NCI-H1105 (cell line): ENCODE data around the gene C5AR1.
"Not testable (repeated sequence)": the region's sequence is repeated elsewhere in the genome, so short reads cannot be mapped to it uniquely, and the experiment has no call there.

ENCODE experiments used
- DNase-seq: peaks from one replicate; lab custom pipeline; 2025; lab: John Stamatoyannopoulos, UW

Gene C5AR1

GRCh38 chr19:47284324-47284899 is 25.2 kb upstream of the C5AR1 start:
- DNase-seq = peak; percentile 46

GRCh38 chr19:47296036-47296435 is 13.6 kb upstream of the C5AR1 start:
- peak; percentile 82 for DNase-seq

GRCh38 chr19:47300867-47301266 is 8.8 kb upstream of the C5AR1 start:
- DNase-seq = not testable (repeated sequence)

- DNase-seq = no peak
These were observed 7.4 kb upstream of the C5AR1 start for GRCh38 chr19:47302249-47302648.

- no peak for DNase-seq
These were observed 5.7 kb upstream of the C5AR1 start for GRCh38 chr19:47303966-47304365.

- peak; percentile 36 for DNase-seq
These were observed 4.3 kb upstream of the C5AR1 start for GRCh38 chr19:47305309-47305751.

- no peak for DNase-seq
These were observed 3.4 kb upstream of the C5AR1 start for GRCh38 chr19:47306303-47306702.

GRCh38 chr19:47309038-47309437 is 623 bp upstream of the C5AR1 start:
- DNase-seq = no peak

GRCh38 chr19:47310323-47310722 is 662 bp downstream of the C5AR1 start:
- DNase-seq = no peak

- DNase-seq = peak; percentile 78
These were observed 1.2 kb downstream of the C5AR1 start for GRCh38 chr19:47310819-47311218.

- no peak for DNase-seq
These were observed 2.8 kb downstream of the C5AR1 start for GRCh38 chr19:47312366-47313006.

- DNase-seq = no peak
These were observed 4.2 kb downstream of the C5AR1 start for GRCh38 chr19:47313754-47314295.

GRCh38 chr19:47315125-47315821 is 5.6 kb downstream of the C5AR1 start:
- DNase-seq = no peak

- DNase-seq = no peak
These were observed 6.9 kb downstream of the C5AR1 start for GRCh38 chr19:47316513-47316912.

- no peak for DNase-seq
These were observed 10.5 kb downstream of the C5AR1 start for GRCh38 chr19:47319923-47320871.

GRCh38 chr19:47321630-47322029 is 12.0 kb downstream of the C5AR1 start:
- DNase-seq = no peak

- DNase-seq = no peak
These were observed 12.4 kb downstream of the C5AR1 start for GRCh38 chr19:47322058-47322457.

GRCh38 chr19:47323409-47323808 is 13.7 kb downstream of the C5AR1 start:
- no peak for DNase-seq

GRCh38 chr19:47323872-47324271 is 14.2 kb downstream of the C5AR1 start:
- DNase-seq = no peak

GRCh38 chr19:47324502-47324901 is 14.8 kb downstream of the C5AR1 start:
- no peak for DNase-seq

- DNase-seq = no peak
These were observed 20.8 kb downstream of the C5AR1 start for GRCh38 chr19:47330466-47330869.

GRCh38 chr19:47331490-47331889 is 21.8 kb downstream of the C5AR1 start:
- DNase-seq = no peak
